HG03045 (cell line): ENCODE measurements around the gene SFMBT2.
"Not testable (repeated sequence)": the region's sequence is repeated elsewhere in the genome, so short reads cannot be mapped to it uniquely, and the experiment has no call there.

Source experiments
- ATAC-seq: cut with Tn5 transposase; IDR thresholded peaks from one replicate; pipeline ENCODE4 v1.9.1; 2021; ENCODE audit warnings: mild to moderate bottlenecking, moderate library complexity; ENCODE audit not compliant: unreplicated experiment

Gene SFMBT2

GRCh38 chr10:7333961-7334641, 76.7 kb downstream of the SFMBT2 start:
- no peak for ATAC-seq

- no peak for ATAC-seq
Measured at GRCh38 chr10:7329219-7329618, 81.6 kb downstream of the SFMBT2 start.

- no peak for ATAC-seq
Measured at GRCh38 chr10:7327885-7328284, 82.9 kb downstream of the SFMBT2 start.

GRCh38 chr10:7322623-7323022, 88.2 kb downstream of the SFMBT2 start:
- ATAC-seq: no peak

- no peak for ATAC-seq
Measured at GRCh38 chr10:7320072-7320471, 90.8 kb downstream of the SFMBT2 start.

GRCh38 chr10:7319632-7320031, 91.2 kb downstream of the SFMBT2 start:
- ATAC-seq: no peak

- ATAC-seq: no peak
Measured at GRCh38 chr10:7318836-7319235, 92.0 kb downstream of the SFMBT2 start.

- no peak for ATAC-seq
Measured at GRCh38 chr10:7317786-7318446, 92.9 kb downstream of the SFMBT2 start.

- ATAC-seq: no peak
Measured at GRCh38 chr10:7316839-7317238, 94.0 kb downstream of the SFMBT2 start.

GRCh38 chr10:7315906-7316305, 94.9 kb downstream of the SFMBT2 start:
- no peak for ATAC-seq

- no peak for ATAC-seq
Measured at GRCh38 chr10:7314170-7314569, 96.7 kb downstream of the SFMBT2 start.

GRCh38 chr10:7312488-7312857, 98.4 kb downstream of the SFMBT2 start:
- ATAC-seq: no peak

- ATAC-seq: not testable (repeated sequence)
Measured at GRCh38 chr10:7311850-7312487, 98.9 kb downstream of the SFMBT2 start.

GRCh38 chr10:7311218-7311849, 99.5 kb downstream of the SFMBT2 start:
- ATAC-seq: no peak

GRCh38 chr10:7310076-7310475, 100.8 kb downstream of the SFMBT2 start:
- no peak for ATAC-seq

- no peak for ATAC-seq
Measured at GRCh38 chr10:7308826-7309225, 102.0 kb downstream of the SFMBT2 start.

GRCh38 chr10:7306616-7307015, 104.2 kb downstream of the SFMBT2 start:
- ATAC-seq: no peak

- ATAC-seq: peak; percentile 64
Measured at GRCh38 chr10:7306147-7306546, 104.7 kb downstream of the SFMBT2 start.

- ATAC-seq: no peak
Measured at GRCh38 chr10:7305053-7305452, 105.8 kb downstream of the SFMBT2 start.

GRCh38 chr10:7304110-7304509, 106.7 kb downstream of the SFMBT2 start:
- no peak for ATAC-seq

GRCh38 chr10:7302930-7303557, 107.8 kb downstream of the SFMBT2 start:
- no peak for ATAC-seq
